Kidney (tissue), 14 donors: Measurements from ENCODE around the gene FBXL20. TPM values are rescaled to one million over a fixed set of nuclear protein-coding genes. Genes with fewer than 3 reads are reported as not detected.

Source experiments
- DNase-seq, 5 donors: peaks; one replicate each; pipeline ENCODE4 v3.0.0-alpha.2; 2013 to 2020
- FAIRE-seq: peaks from 2 replicates; lab custom pipeline; 2012; peaks lifted over from hg19 to GRCh38; lab: Jason Lieb, UNC
- H3K27ac ChIP-seq, 2 donors: one replicate each; pipeline ENCODE4 v1.7.0; 2013; ENCODE audit warnings: low read depth in 2 of 2, low read length in 2 of 2, inconsistent platforms in 1 of 2
- H3K27me3 ChIP-seq: one replicate; pipeline ENCODE4 v1.7.1; 2013; ENCODE audit warnings: low read length, inconsistent platforms; ENCODE audit not compliant: control insufficient read depth, insufficient read depth
- H3K36me3 ChIP-seq, 3 donors: one replicate each; pipeline versions ENCODE4 v1.7.0 to v1.7.1; 2013; ENCODE audit warnings: low read length in 3 of 3, control low read depth in 1 of 3, inconsistent platforms in 1 of 3; ENCODE audit not compliant: insufficient read depth in 3 of 3, control insufficient read depth in 2 of 3
- H3K4me1 ChIP-seq, 3 donors: one replicate each; pipeline versions ENCODE4 v1.7.0 to v1.7.1; 2013; ENCODE audit warnings: low read length in 3 of 3, inconsistent platforms in 1 of 3, low read depth in 1 of 3; ENCODE audit not compliant: control insufficient read depth in 2 of 3, insufficient read depth in 2 of 3
- H3K4me3 ChIP-seq, 3 donors: one replicate each; pipeline versions ENCODE4 v1.7.0 to v1.8.1; 2013; ENCODE audit warnings: low read length in 3 of 3, control low read depth in 1 of 3, inconsistent platforms in 1 of 3
- H3K9ac ChIP-seq, 3 donors: one replicate each; pipeline versions ENCODE4 v1.7.0 to v1.7.1; 2013; ENCODE audit warnings: low read length in 3 of 3, control low read depth in 1 of 3, inconsistent platforms in 1 of 3
- H3K9me3 ChIP-seq, 3 donors: one replicate each; pipeline versions ENCODE4 v1.7.0 to v1.7.1; 2013; ENCODE audit warnings: low read length in 3 of 3, control low read depth in 1 of 3, inconsistent platforms in 1 of 3; ENCODE audit not compliant: control insufficient read depth in 2 of 3, insufficient read depth in 1 of 3
- CTCF ChIP-seq: IDR thresholded peaks from 3 replicates; pipeline ENCODE4 v1.5.1; 2012; ENCODE audit warnings: mild to moderate bottlenecking, moderate library complexity, borderline replicate concordance; ENCODE audit not compliant: insufficient read depth; ENCODE audit errors: extremely low read depth
- intact Hi-C: fragments of 100-400 bp; cut with DNase I; formaldehyde crosslinking; loops from one replicate; pipeline ENCODE4 v1.11.1; 2022
- polyA plus RNA-seq: library from polyadenylated mRNA; stranded (reverse); fragments of 350-450 nt; fragmentation: Illumina TruSeq; extraction: RNeasy Lipid Tissue Mini Kit (QIAGEN cat#74804); gene quantifications from one replicate; pipeline ENCODE4 v1.2.3, GENCODE V29; 2014; ENCODE audit warnings: low read depth, low replicate concordance; ENCODE audit not compliant: insufficient read depth
- total RNA-seq: library from RNA; stranded (reverse); fragmentation: NEBNext Ultra II Directional; extraction: Animal tissue kit (Norgen Biotek cat#: 25700); gene quantifications from one replicate; pipeline ENCODE4 v1.2.1, GENCODE V29; 2021
- donor health status: control.
- donor health status: control.
- donor health status: control.
- donor health status: control.
- donor health status: control.
- donor health status: DM: yes; HTN: yes; CAD: no.
- donor health status: Normal renal cell carcinoma (clear cell type).

FBXL20 gene
- total and polyA plus RNA-seq, 2 donors from 2014 or later, result 3.2 to 16.1 TPM

DNA sequence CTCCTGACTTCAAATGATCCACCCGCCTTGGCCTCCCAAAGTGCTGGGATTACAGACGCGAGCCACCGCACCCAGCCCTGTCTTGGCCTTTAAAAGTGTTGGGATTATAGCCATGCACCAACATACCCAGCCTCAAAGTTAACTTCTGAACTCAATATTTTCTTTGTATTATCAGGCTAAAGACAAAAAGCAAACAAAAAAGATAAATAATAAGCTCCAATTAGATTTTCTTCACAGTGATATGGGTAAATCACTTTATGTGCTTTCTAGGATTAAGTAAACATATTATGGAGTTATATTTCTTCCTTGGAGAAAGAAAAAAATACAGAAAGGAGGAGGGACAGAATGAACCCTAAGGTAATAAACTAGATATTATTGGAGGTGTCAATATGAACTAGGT lies 74.3 kb downstream of the FBXL20 start:
- no peak for FAIRE-seq
- H3K27ac ChIP-seq, result no peak overlapping the region
- no peaks in the 10 kb centered on the region for H3K36me3 ChIP-seq
- no peak for DNase-seq
- no peaks in the 10 kb centered on the region for H3K27me3 ChIP-seq
- no peak for TF ChIP-seq CTCF
- no peak overlapping the region for H3K4me3 ChIP-seq
- H3K9ac ChIP-seq, result no peak overlapping the region
- H3K4me1 ChIP-seq, result no peaks in the 10 kb centered on the region
- intact Hi-C loops, result no loop called here
- H3K9me3 ChIP-seq, result no peaks in the 10 kb centered on the region

GRCh38 chr17:39325528-39326240 lies 75.7 kb downstream of the FBXL20 start:
- TF ChIP-seq CTCF, result no peak
- Histone ChIP-seq H3K4me3 (no peak overlapping the region), H3K27ac (no peak overlapping the region), H3K4me1 (no peaks in the 10 kb centered on the region), H3K9ac (no peak overlapping the region), H3K27me3 (no peaks in the 10 kb centered on the region), H3K9me3 (no peaks in the 10 kb centered on the region), H3K36me3 (no peaks in the 10 kb centered on the region)
- no peak for DNase-seq
- FAIRE-seq, result no peak
- intact Hi-C loops, result no loop called here

GRCh38 chr17:39318636-39319035 lies 82.8 kb downstream of the FBXL20 start:
- no peaks in the 10 kb centered on the region for H3K9me3 ChIP-seq
- H3K27me3 ChIP-seq, result no peaks in the 10 kb centered on the region
- no peaks in the 10 kb centered on the region for H3K4me1 ChIP-seq
- H3K36me3 ChIP-seq, result no peaks in the 10 kb centered on the region
- intact Hi-C loops, result no loop called here
- H3K9ac ChIP-seq, result no peak overlapping the region
- FAIRE-seq (no peak), DNase-seq (no peak)
- H3K27ac ChIP-seq, result no peak overlapping the region
- H3K4me3 ChIP-seq, result no peak overlapping the region
- no peak for TF ChIP-seq CTCF
